GM10248 (cell line): ENCODE measurements around the gene DISP3.

Experiments used
- CTCF ChIA-PET: fragments of 300-600 bp; sonication (Branson Sonifier 250); formaldehyde crosslinking; extraction: SDS; loops from one replicate; lab custom pipeline; 2021; ENCODE audit warnings: antibody characterized with exemption; lab: Yijun Ruan, JAX
- POLR2A ChIA-PET: fragments of 350-650 bp; sonication (Branson Sonifier 250); formaldehyde crosslinking; extraction: SDS; loops from one replicate; lab custom pipeline; 2020; ENCODE audit warnings: antibody characterized with exemption; lab: Yijun Ruan, JAX
- DNase-seq: peaks from one replicate; pipeline ENCODE4 v3.0.0; 2012; ENCODE audit errors: extremely low spot score
- CTCF ChIP-seq: IDR thresholded peaks from 2 replicates; pipeline ENCODE4 v1.5.1; 2012; ENCODE audit warnings: mild to moderate bottlenecking, low read depth; ENCODE audit errors: extremely low read depth, missing control alignments, control extremely low read depth

Gene DISP3

GRCh38 chr1:11524465-11525150 lies 45.7 kb downstream of the DISP3 start:
- no peak for DNase-seq
- CTCF ChIA-PET = no interaction called here
- POLR2A ChIA-PET = no interaction called here
- TF ChIP-seq CTCF = no peak

- ChIA-PET POLR2A (no interaction called here), CTCF (no interaction called here)
- TF ChIP-seq CTCF = no peak
- DNase-seq = no peak
Measured at GRCh38 chr1:11525151-11525505, 46.2 kb downstream of the DISP3 start.

- ChIA-PET POLR2A (no interaction called here), CTCF (no interaction called here)
- no peak for TF ChIP-seq CTCF
- no peak for DNase-seq
Measured at GRCh38 chr1:11525516-11525915, 46.6 kb downstream of the DISP3 start.

- ChIA-PET POLR2A (no interaction called here), CTCF (no interaction called here)
- TF ChIP-seq CTCF = no peak
Measured at GRCh38 chr1:11526071-11526895, 47.3 kb downstream of the DISP3 start.

GRCh38 chr1:11527541-11528452 lies 48.8 kb downstream of the DISP3 start:
- ChIA-PET CTCF (no interaction called here), POLR2A (no interaction called here)
- no peak for TF ChIP-seq CTCF
- DNase-seq = no peak

More at GRCh38 chr1:11526071-11526895, 47.3 kb downstream of the DISP3 start:
- no peak for DNase-seq

GRCh38 chr1:11528611-11529261 lies 49.8 kb downstream of the DISP3 start:
- POLR2A ChIA-PET = no interaction called here
- DNase-seq = no peak
- TF ChIP-seq CTCF = no peak
- CTCF ChIA-PET = no interaction called here
